Measurements from ENCODE around the gene FARS2.

FARS2 gene

DNA sequence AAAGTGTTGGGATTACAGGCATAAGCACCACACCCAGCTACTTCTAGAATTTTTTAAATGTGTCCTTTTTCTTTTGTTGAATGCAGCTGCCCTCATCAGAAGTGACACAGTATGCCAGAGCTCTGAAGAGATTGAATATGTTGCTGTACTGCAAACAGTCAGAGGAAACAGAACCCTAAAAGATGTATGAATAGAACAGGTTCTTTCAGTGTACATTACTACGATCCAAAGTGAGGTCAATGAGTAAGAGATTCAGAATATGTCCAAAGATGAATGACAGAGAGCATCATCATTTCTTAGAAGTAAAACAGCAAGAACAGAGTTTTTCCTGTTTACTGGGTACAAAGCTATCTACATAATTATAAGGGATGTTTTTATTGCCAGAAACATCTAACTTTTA, 476.9 kb downstream of the FARS2 start:
- no peak for DNase-seq

DNA sequence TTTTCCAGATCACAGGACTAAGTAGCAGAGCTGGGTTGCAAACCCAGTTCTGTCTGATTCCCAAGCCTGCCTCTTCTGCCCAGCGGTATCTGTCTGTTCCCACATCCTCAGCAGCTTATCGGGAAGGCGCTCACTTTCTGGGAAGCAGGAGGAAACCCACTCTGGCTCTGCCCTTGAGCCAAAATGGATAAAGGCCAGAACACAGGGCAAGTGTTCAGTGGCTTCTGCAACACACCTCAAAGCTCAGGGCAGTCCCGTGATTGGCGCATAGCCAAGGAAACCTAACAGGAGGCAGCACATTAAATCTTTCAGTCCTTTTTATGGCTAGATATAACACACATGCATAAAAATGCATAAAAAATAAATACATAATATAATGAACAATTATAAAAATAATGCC, 483.2 kb downstream of the FARS2 start:
- no peak for DNase-seq

DNA sequence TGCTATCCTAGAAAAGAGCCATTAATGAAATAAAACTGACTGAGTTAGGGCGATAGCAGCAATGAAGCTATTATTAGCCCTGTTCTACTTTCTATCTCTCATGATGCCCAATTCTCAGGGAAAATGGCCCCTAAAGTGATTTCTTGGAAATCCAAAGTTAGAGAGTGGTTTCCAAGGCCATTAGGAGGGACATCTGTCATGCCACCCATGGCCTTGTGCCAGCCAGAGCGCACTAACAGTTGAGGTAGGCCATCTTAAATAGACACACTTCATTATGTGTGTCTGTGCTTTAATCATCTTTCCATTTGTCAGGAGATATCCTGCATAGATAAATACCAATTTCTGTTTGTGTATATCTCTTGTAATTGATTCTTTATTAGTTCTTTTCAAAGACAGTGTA, 483.8 kb downstream of the FARS2 start:
- DNase-seq, result no peak

DNA sequence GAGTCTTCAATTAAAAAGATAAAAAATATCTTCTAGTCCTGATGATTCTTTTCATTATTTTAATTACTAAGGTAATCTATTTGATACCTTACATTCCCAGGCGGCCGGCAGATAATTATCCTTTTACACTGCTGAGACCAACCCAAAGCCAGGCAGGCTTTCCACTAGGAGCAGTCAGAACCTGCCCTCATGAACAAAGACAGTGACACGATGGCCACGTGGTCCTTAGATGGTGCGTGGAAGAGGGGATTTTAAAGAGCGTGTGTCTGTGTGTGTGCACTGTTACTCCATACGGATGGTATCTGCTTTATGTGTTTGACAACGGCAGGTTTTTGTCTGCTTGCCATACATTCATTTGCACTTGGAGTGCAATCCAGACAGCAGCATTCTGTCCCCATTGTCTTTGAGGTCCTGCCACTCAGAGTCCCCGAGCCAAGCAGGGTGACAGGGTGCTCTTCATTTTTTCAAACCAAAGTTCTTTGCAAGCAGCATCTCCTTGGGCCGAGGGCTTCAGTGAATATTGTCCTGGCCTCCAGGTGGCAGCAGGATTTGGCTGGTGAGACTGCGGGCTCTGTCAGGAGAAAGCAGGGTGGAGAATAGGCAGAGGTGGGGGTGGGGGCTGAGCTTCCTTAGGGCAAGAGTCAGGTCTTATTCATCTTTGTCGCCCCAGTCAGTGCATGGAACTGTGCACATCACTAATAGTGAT, 484.9 kb downstream of the FARS2 start:
- no peak for DNase-seq

DNA sequence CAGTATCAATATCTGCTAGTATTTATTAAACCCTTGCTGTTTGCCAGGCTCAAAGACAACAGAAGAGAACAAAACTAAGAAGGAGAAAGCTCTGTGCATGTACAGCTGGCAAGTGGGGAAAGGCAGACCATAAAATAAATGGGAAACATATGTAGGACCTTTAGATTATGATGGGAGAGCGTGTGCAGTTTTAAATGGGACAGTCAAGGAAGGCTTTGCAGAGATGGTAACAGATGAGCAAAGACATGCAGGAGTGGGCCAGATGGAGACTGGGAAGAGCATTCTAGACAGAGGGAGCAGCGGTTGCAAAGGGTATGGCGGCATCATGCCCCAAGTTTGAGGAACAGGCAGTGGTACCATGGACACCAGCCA, 485.4 kb downstream of the FARS2 start:
- DNase-seq, result no peak

DNA sequence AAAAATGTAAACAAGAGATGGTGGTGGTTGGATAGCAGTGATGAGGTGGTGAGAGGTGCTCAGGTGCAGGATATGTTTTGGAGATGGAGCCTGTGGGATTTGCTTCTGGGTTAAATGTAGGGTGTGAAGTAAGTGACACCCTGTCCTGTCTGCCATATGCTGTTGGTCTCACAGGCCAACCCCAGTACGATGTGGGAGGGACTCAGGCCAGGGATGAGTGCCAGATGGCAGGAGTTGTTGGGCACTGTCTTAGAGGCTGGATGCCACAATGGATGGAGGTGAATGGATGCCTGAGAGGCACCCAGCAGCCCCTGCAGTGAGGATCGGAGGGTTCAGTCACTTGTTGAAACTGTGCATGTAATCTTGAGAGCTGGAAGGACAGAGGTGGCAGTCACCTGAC, 486.1 kb downstream of the FARS2 start:
- no peak for DNase-seq

DNA sequence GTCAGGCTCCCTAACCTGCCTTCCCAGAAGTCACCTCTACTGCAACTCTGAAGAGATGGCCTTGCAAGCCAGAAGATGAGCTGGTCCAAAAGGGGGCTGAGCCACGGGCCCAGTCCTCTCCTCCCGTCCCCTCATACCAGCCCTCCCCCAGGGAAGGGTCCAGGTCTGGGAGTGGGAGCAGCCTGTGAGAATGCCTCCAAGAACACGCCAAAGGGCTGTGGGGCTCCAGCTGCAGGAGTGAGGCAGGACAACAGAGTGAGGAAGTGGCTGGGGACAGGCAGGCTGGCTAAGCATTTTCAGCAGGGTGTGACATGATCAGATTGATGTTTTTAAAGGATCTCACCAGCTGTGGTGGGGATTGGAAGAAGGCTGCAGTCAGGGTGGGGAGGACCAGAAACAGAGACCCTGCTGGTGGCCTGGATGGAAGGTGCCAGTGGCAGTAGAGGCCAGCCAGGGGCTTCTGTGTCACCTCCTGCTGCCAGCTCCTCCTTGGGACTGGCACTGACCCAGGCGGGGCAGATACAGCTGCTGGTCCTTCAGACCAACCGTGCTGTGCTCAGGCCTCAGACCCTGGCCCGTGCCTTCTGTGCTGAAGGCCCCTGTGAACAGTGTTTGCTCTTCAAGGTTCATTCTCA, 487.8 kb downstream of the FARS2 start:
- no peak for DNase-seq

DNA sequence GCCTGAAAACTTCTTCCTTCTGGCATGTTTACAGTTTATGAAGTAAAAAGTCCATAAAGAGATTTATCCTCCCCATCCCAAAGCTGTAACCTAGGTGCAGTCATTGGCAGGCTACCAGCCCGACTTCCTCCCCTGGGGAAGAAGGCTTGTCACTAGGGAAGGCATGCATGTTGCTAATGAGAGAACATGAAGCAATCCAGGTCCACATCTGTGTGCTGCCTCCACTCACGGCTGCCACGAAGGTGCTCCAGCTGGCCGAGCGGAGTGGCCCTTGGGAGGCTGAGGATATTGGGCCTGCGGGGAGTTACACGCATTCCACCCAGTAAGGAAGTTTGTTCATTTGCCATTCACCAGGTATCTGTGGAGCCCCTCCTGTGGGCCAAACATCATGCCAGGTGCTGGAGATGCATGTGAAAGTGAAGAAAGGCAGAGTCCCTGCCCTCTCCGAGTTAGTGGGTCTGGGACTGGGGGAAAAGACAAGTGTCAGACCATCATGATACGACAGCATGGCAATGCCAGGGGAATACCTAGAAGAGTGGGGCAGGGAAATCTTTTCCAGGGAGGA, 488.4 kb downstream of the FARS2 start:
- no peak for DNase-seq

DNA sequence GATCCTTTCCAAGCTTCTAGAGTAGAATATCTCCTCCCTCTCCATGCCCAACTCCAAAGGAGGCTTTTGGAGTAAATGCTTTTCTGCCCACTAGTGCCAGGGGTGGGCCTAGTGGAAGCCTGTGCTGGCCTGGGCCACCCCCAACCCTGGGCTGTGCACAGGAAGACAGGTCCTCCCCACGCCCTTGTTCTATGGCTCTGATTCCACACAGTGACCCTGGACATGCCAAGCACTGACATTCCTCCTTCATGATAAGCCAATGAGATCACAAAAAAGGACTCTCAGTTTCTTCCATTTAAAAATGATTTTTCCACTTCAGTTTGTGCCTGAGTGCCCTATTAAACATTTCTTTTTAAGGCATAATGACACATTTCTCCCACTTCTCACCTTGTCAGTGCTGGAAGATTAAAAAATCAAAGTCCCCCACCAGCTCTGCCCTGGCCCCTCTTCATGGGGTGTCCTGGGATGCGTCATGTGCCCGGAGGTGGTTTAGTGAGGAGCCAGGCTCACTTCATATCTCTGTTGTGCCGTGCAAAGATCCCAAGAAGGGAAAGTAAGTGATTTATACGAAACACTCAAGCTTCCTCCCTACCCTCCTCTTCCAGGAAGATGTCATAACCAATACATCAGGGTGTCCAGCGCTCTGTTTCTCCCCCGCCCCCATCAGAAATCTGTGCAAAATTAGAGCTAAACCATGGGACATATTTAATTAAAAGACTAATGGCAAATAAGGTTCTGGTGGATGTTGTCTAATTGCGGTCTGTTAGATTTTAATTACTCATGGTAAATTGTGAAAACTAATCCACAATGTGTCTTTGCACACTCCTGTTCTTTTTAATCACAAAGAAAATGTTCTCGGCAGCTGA, 490.4 kb downstream of the FARS2 start:
- DNase-seq, result peak; percentile 38

DNA sequence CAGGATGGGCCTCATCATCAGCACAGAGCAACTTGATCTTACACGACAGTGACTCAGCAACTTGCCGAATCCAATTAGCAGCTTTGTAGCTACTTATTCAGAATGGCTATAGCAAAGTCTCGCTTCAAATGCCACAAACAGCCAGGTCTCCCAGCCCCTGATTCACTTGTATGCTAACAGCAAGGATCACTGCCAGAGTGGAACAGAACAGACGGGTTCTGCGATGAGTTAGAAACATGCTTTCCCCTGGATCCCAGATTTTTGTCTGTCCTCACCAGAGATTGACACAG, 491.0 kb downstream of the FARS2 start:
- DNase-seq, result peak; percentile 50

DNA sequence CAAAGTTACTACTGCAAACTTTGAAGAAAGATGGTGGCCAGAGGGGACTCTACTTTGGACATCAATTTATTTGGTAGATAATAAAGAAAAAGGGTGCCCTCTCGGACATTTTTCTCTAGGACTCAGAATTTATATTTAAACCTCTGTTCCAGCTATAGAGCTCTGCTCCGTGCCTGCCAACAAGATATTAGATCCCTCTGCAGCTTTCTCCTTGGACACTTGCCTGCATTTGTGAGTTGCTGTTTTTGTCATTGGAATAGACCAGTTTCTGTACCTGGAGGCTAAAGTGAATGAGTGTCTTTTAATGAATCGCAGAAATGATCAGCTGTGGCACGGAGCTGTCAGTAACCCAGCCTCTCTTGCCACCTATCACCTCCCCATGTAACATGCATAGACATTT, 491.9 kb downstream of the FARS2 start:
- DNase-seq, result no peak

DNA sequence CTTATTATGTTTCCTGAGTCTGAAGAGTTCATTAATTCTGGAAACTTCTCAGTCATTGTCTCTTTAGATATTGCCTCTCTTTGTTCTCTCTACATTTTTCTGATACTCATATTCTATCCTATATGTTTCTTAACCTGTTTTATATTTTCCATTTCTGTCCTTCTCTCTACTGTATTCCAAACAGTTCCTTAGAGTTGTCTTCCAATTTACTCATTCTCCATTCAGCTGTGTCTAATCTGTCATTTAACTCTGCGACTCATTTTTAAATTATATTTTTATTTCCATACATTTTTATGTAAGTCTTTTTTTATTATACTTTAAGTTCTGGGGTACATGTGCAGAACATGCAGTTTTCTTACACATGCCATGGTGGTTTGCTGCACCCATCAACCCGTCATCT, 493.6 kb downstream of the FARS2 start:
- no peak for DNase-seq

DNA sequence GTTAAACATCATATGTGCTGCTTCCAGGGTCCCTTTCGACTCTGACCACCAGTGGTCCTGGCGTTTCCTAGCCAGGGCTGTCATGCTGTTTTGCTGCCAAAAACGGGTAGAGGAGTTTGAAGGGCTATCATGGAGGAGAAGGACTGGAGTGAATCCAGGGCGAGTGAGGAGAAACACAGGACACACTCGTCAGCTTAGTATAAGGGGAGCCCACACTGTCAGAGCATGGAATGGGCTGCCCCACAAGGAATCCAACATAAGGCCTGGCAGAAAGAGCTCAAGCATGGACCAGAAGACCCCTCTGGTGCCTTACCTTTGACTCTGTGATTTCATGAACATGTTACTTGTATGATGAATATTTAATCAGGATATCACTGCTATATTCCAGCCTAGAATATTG, 498.3 kb downstream of the FARS2 start:
- no peak for DNase-seq

DNA sequence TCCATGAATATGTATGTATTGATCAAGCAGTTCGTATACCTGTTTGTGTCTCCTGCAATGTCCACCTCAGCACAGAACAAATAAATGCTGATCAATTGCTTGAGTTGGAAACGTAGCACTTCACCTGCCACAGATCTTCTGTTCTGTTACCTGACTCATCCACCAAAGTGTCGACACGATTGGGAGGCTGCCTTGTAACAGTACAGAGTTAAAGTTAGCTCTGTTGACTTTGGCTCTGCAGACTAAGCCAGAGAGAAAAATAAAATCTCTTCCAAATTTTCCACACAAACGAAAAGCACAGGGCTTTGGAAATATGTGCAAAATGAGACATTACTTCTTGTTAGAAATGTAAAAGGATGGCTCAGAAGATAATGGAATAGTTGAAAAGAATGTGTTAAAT, 500.1 kb downstream of the FARS2 start:
- no peak for DNase-seq

DNA sequence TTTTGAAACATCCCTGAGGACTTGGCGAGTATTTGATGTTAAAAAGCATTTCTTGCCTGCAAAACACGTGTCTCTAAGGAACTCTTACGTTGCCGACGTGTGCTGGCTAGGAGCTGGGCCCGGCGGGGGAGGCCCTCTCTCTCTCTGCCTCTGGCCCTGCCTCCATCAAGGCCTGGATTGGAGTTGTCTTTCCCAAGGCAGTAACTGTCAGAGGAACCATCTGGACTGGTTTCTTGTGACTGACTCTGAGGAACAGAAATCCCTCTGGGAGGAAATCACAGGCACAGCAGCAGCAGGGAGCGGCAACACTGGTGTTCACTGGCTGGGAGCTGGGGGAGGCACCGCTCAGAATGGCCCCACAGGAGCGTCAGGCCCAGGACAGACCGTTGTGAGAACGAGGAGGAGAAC, 501.3 kb downstream of the FARS2 start:
- DNase-seq, result no peak

DNA sequence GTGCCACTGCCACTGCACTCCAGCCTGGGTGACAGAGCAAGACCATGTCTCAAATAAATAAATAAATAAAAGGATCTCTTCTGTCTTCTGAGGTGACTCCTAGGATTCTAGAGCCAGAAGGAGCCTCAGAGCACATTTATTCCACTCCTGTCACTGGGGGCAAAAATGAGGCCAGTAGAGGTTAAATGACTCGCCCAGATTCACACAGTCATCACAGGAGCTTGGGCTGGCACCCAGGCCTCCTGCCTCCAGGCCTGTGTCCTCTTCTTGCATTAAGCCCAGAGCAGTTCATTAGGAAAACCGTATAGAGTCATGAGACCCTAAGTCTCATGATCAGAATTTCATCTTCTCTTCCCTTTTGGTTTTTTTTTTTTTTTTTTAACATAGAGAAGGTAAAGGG, 502.1 kb downstream of the FARS2 start:
- DNase-seq, result peak; percentile 61

DNA sequence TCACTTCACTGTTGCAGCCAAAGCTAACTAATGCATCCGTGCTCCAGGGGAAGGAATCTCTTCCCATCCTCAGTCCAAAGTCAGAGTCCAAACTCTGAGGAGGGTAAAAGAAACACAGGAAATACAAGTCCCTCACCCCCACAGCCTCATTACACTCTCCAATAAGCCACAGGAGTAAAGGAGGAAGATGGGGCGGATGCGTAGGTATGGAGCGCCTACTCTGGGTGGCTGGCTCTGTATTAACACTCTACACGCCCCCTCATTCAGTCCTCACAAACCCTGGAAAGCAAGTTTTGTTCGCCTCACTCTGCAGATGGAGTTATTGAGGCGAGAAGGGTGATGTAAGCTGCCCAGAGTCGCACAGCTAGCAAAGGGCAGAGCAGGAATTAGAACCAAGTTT, 502.6 kb downstream of the FARS2 start:
- DNase-seq, result peak; percentile 4

DNA sequence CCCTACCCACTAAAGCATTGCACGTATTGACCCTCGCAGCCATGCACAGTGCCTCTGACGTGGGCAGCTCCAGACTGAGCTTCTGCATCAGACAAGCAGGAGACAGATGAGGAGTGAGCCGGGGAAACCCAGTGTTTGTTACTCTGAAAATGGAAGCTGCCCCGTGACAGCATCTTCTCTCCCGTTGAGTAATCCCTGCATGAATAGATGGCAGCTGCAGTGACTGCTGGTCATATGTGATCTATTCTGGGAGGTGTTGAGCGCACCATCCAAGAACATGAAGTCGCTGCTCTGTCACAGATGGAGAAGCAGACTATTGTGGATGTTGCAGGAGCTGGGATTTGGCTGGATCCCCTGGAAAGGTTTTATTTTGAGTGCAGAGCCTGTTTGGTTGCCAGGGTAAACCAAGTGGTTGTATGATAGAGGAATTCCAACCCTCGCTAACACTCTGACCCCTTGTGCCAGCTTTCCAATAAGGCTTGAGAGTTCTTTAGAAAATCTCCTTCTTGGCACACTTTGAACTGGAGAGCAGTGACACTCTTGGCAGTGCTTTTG, 503.2 kb downstream of the FARS2 start:
- no peak for DNase-seq

DNA sequence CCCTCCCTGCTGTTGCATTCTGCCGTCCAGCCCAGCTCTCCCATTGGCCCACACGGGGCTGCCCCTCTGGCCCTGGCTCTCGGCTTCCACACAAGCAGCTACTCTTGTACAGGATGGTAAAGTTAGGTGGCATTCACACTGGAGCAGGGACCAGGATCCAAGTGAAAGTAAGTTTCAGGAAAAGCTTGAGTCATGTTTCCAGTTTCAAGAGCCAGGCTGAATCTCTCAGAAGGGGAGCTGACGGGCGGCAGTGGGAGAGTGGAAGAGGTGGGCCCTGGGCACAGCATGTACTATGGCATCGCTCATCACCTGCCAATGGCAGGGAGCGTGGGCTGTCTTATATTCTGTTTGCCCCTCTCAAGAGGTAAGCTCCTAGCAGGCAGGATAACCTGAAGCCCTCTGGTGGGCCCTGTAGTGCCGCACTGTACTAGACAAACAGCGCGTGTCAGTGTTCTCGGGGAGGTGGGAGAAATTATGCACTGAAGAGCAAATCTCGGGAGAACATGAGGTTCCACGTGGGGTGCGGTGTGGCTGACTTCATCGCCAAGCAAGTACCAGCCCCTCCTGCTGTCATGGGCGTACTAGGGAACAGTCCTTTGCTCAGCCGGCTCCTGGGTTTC, 503.9 kb downstream of the FARS2 start:
- DNase-seq, result no peak

DNA sequence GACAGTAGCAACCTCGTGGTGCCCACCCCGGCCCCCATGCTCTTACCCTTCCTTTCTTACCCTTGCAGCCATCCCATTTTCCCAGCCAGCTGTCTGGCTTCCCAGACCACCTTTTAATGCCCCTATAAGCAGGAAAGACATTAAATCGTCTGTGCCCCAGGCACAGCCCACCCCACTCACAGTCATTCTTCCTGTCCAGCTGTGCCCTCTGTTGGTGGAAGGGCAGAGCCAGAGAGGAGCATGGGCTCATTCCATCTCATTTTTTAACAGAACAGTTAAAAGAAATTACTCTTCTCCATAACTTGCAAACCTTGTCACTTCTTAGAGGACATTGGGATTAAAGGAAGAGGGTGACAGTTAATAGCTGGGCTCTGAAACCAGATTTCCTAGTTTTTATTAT, 504.9 kb downstream of the FARS2 start:
- no peak for DNase-seq

DNA sequence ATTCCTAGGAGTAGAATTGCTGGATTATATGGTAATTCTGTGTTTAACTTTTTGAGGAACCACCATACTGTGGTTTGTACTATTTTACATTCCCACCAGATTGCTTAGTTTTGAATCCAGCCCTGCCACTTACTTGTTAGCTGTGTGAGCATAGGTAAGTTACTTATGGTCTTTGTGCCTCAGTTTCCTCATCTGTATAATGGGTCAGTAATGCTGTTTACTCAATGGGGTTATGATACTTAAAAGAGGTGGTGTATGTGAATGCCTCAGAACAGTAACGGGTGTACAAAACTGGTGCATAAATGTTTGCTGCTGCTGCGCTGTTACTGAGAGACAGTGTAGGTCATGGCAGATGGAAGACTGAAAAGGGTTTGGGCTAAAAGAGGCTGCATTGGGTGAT, 506.2 kb downstream of the FARS2 start:
- no peak for DNase-seq

DNA sequence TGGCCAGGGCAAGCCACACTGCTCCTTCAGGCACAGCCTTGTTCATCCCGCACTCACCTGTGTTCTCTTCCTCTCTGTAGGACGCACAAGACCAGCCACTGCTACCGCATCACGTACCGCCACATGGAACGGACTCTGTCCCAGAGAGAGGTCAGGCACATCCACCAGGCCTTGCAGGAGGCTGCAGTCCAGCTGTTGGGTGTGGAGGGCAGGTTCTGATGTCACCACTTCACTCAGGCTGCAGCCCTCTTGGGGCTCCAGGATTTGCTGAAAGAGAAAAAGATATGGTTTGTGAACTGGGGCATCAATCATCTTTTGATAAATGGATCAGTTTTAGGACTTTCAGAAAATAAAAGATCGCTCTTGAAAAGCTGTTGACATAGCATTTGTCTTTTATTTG, 509.9 kb downstream of the FARS2 start:
- DNase-seq, result no peak

DNA sequence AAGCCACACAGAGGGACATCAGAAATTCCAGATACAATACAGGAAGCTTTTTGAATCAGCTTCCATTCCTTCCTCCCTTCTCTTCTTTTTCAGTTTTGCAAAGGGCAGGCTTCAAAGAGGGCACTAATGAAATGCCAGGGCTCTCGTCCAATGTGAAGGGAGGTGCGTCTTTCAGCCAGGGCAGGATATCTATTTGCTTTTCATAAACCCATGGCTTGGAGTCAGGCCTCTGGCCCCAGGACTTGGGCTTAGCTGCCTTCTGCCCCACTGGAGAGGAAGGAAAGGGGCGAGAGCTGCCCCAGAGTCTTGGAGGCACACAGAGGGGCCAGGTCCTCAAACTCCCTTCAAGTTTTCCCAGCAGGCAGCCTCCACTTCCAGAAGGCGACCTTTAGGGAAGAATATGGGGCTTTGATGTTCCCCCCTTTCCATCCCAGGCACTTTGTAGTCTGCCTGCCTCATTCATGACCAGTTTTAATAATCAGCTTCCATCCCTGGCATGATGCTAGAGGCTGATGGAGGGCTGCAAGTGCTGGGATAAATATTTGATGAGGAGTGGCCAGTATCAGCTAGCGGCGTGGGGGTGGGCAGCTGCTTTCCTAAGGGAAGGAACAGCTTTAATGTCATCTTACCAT, 510.6 kb downstream of the FARS2 start:
- DNase-seq, result no peak
